Stimulated activated CD4-positive, alpha-beta T cell treated with anti-CD3 and anti-CD28 coated beads, Interleukin-4, amount 100 ng/mL, for 4 hours (primary cell): ENCODE results near the gene S100A10.

Experiments
- DNase-seq, 2 experiments: peaks; one replicate each; pipeline ENCODE4 v3.0.0-alpha.2; 2020

Gene S100A10

GRCh38 chr1:151985768-151986167, 7.9 kb downstream of the S100A10 start:
- no peak for DNase-seq

- DNase-seq = no peak
These were observed 8.4 kb downstream of the S100A10 start for GRCh38 chr1:151985270-151985669.

GRCh38 chr1:151984313-151984956, 9.2 kb downstream of the S100A10 start:
- no peak for DNase-seq

GRCh38 chr1:151982300-151983005, 11.2 kb downstream of the S100A10 start:
- DNase-seq = no peak

- DNase-seq = no peak
These were observed 12.5 kb downstream of the S100A10 start for GRCh38 chr1:151981178-151981525.

GRCh38 chr1:151980287-151981177, 13.1 kb downstream of the S100A10 start:
- no peak for DNase-seq

GRCh38 chr1:151978922-151979321, 14.7 kb downstream of the S100A10 start:
- DNase-seq = no peak

- no peak for DNase-seq
These were observed 15.9 kb downstream of the S100A10 start for GRCh38 chr1:151977662-151978230.

GRCh38 chr1:151976858-151977257, 16.8 kb downstream of the S100A10 start:
- no peak for DNase-seq

- DNase-seq = no peak
These were observed 17.7 kb downstream of the S100A10 start for GRCh38 chr1:151976015-151976343.

- no peak for DNase-seq
These were observed 18.2 kb downstream of the S100A10 start for GRCh38 chr1:151975311-151976014.

- DNase-seq = peak in 1 of 2 experiments; percentile 41
These were observed 21.0 kb downstream of the S100A10 start for GRCh38 chr1:151972542-151973248.

GRCh38 chr1:151970626-151971025, 23.0 kb downstream of the S100A10 start:
- no peak for DNase-seq

- no peak for DNase-seq
These were observed 23.5 kb downstream of the S100A10 start for GRCh38 chr1:151970128-151970527.

GRCh38 chr1:151968791-151969399, 24.8 kb downstream of the S100A10 start:
- DNase-seq = no peak

- DNase-seq = peak in 1 of 2 experiments; percentile 33
These were observed 25.6 kb downstream of the S100A10 start for GRCh38 chr1:151968058-151968457.

GRCh38 chr1:151967091-151967490, 26.6 kb downstream of the S100A10 start:
- DNase-seq = no peak

GRCh38 chr1:151966061-151966460, 27.6 kb downstream of the S100A10 start:
- no peak for DNase-seq

GRCh38 chr1:151964510-151964909, 29.1 kb downstream of the S100A10 start:
- DNase-seq = no peak

- DNase-seq = no peak
These were observed 30.4 kb downstream of the S100A10 start for GRCh38 chr1:151963288-151963687.

- no peak for DNase-seq
These were observed 31.8 kb downstream of the S100A10 start for GRCh38 chr1:151961833-151962232.
